ENCODE data around the gene ICAM5.

Gene ICAM5

DNA sequence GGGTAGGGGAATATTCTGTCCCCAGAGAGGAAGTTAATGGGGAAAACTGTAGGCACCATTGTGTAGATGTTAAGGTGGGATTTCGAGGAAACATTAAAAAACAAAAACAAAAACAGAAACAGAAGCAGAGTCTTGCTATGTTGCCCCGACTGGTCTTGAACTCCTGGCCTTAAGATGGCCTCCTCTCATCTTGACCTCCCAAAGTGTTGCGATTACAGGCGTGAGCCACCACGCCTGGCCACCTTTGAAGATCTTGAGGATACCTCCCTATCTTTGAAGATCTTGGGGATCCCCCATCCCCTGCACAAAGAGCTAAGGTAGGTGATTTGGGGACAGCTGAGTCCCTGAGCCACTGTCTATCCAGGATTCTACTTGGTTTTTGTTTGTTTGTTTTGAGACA lies 50.2 kb downstream of the ICAM5 start:
- H3K36me3 ChIP-seq (ENCODE audit: control insufficient read depth, insufficient read depth, low read length): no peaks in the 10 kb centered on the region
- no peaks in the 10 kb centered on the region for H3K9me3 ChIP-seq (ENCODE audit: control insufficient read depth, insufficient read depth, low read depth, low read length)
- no peaks in the 10 kb centered on the region for H3K27me3 ChIP-seq (ENCODE audit: control insufficient read depth, insufficient read depth, low read length)
- H3K27ac ChIP-seq (ENCODE audit: low read depth, low read length): no peak overlapping the region
- H3K9ac ChIP-seq (ENCODE audit: low read length): no peak overlapping the region
- peaks cover 25% of the 10 kb centered on the region for H3K4me1 ChIP-seq (ENCODE audit: control insufficient read depth, insufficient read depth, low read length)
- H3K4me3 ChIP-seq (ENCODE audit: low read depth, low read length): no peak overlapping the region

DNA sequence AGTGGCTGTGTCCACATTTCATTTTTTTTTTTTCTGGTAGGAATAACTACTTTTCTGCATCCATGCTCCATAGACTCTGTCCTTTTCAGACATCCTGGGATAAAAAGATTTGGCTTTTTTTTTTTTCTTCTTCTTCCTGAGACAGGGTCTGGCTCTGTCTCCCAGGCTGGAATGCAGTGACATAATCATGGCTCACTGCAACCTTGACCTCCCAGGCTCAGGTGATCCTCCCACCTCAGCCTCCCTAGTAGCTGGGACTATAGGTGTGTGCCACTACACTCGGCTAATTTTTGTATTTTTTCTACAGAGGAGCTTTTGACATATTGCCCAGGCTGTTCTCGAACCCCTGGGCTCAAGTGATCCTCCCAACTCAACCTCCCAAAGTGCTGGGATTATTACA lies 53.7 kb downstream of the ICAM5 start:
- H3K27me3 ChIP-seq (ENCODE audit: control insufficient read depth, insufficient read depth, low read length): no peaks in the 10 kb centered on the region

DNA sequence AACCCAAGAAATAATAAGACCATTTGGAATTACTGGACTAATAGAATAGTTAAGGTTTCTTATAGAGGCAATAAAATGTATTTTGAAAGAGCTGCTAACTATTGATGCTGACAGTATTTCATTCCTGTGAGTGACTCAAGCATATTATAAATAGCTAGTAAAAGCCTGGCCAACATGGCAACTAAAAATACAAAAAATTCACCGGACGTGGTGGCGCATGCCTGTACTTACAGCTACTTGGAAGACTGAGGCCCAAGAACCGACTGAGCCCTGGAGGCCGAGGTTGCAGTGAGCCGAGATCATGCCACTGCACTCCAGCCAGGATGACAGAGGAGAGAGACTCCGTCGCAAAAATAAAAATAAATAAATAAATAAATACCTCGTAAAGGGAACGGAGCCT lies 55.0 kb downstream of the ICAM5 start:
- no peaks in the 10 kb centered on the region for H3K9me3 ChIP-seq (ENCODE audit: control insufficient read depth, insufficient read depth, low read depth, low read length)
- H3K36me3 ChIP-seq (ENCODE audit: control insufficient read depth, insufficient read depth, low read length): 0 out of 2 replicates have a peak, but pooled peaks cover under 1% of the 10 kb centered on the region
- H3K27ac ChIP-seq (ENCODE audit: low read depth, low read length): no peak overlapping the region
- H3K9ac ChIP-seq (ENCODE audit: low read length): no peak overlapping the region
- H3K4me3 ChIP-seq (ENCODE audit: low read depth, low read length): no peak overlapping the region
- H3K27me3 ChIP-seq (ENCODE audit: control insufficient read depth, insufficient read depth, low read length): no peaks in the 10 kb centered on the region
- peaks cover 4% of the 10 kb centered on the region; the same call in 1 of the 2 replicates for H3K4me1 ChIP-seq (ENCODE audit: control insufficient read depth, insufficient read depth, low read length)

More for the DNA sequence above, 53.7 kb downstream of the ICAM5 start:
- Histone ChIP-seq H3K9ac (ENCODE audit: low read length) (no peak overlapping the region), H3K9me3 (ENCODE audit: control insufficient read depth, insufficient read depth, low read depth, low read length) (no peaks in the 10 kb centered on the region), H3K36me3 (ENCODE audit: control insufficient read depth, insufficient read depth, low read length) (no peaks in the 10 kb centered on the region), H3K4me3 (ENCODE audit: low read depth, low read length) (no peak overlapping the region), H3K27ac (ENCODE audit: low read depth, low read length) (no peak overlapping the region), H3K4me1 (ENCODE audit: control insufficient read depth, insufficient read depth, low read length) (peaks cover 15% of the 10 kb centered on the region)
